GM06990 (cell line): ENCODE results near the gene PLEKHG7.
"Not testable (repeated sequence)": the region's sequence is repeated elsewhere in the genome, so short reads cannot be mapped to it uniquely, and the experiment has no call there.

Source experiments
- DNase-seq: peaks from one replicate; pipeline ENCODE4 v3.0.0-alpha.2; 2011; ENCODE audit not compliant: insufficient read length; ENCODE audit errors: extremely low read depth
- H3K27me3 ChIP-seq: replicated peaks from 2 replicates; pipeline ENCODE4 v1.6.0; 2011; ENCODE audit warnings: low read length; ENCODE audit not compliant: control insufficient read depth, insufficient read depth
- H3K36me3 ChIP-seq: 2 replicates; pipeline ENCODE4 v1.5.1; 2011; ENCODE audit warnings: low read length; ENCODE audit not compliant: control insufficient read depth, insufficient read depth
- H3K4me3 ChIP-seq: replicated peaks from 2 replicates; pipeline ENCODE4 v1.5.1; 2011; ENCODE audit warnings: low read depth, mild to moderate bottlenecking, control low read depth, low read length
- TF ChIP-seq, protein P1 (sequence below): IDR thresholded peaks from 2 replicates; pipeline ENCODE4 v1.5.1; 2011; ENCODE audit warnings: low read length, control low read depth, mild to moderate bottlenecking, inconsistent platforms; ENCODE audit not compliant: insufficient read depth, poor library complexity, severe bottlenecking

Gene PLEKHG7

DNA sequence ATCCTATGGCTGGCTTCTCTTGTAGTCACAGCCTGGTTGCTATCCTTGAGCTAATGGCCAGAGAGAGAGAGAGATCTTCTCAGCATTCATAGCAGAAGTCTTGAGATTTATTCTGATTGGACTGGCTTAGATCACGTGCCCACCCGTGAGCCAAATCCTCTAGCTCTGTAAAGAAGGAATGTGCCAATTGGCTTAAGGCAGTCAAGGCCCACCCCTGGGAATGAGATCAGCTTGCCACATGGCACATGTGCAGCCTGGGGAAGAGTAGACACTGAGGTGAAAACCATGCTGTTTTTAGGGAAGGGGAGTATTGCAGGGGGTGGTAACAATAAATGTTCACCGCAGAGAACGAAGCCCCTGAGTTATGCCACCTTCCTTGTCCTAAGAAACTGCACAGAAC lies 36.3 kb downstream of the PLEKHG7 start:
- H3K27me3 ChIP-seq = no peaks in the 10 kb centered on the region
- no peak overlapping the region for H3K4me3 ChIP-seq
- H3K36me3 ChIP-seq = no peaks in the 10 kb centered on the region
- no peak for DNase-seq
- TF ChIP-seq, protein P1, sequence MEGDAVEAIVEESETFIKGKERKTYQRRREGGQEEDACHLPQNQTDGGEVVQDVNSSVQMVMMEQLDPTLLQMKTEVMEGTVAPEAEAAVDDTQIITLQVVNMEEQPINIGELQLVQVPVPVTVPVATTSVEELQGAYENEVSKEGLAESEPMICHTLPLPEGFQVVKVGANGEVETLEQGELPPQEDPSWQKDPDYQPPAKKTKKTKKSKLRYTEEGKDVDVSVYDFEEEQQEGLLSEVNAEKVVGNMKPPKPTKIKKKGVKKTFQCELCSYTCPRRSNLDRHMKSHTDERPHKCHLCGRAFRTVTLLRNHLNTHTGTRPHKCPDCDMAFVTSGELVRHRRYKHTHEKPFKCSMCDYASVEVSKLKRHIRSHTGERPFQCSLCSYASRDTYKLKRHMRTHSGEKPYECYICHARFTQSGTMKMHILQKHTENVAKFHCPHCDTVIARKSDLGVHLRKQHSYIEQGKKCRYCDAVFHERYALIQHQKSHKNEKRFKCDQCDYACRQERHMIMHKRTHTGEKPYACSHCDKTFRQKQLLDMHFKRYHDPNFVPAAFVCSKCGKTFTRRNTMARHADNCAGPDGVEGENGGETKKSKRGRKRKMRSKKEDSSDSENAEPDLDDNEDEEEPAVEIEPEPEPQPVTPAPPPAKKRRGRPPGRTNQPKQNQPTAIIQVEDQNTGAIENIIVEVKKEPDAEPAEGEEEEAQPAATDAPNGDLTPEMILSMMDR = no peak

DNA sequence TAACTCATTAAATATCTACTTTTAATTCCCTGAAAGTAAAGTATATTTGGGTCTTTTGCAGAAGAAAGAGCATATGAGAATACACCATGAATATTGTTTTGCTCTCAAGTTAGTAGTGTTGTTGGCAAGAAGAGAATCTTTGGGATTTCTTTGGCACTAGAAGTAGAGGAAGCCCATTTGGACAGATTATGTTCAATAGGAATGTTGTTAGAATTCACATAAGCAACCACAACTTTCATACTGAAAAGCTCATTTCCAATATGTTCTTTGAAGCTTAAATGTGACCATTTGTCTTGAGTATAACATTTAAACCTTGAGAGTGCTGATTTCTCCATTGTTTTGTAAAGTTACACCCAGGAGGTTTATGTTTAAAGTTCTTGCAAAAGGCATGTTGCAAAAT lies 37.6 kb downstream of the PLEKHG7 start:
- TF ChIP-seq, protein P1 = no peak
- no peak for DNase-seq
- no peaks in the 10 kb centered on the region for H3K27me3 ChIP-seq
- H3K4me3 ChIP-seq = no peak overlapping the region
- no peaks in the 10 kb centered on the region for H3K36me3 ChIP-seq

DNA sequence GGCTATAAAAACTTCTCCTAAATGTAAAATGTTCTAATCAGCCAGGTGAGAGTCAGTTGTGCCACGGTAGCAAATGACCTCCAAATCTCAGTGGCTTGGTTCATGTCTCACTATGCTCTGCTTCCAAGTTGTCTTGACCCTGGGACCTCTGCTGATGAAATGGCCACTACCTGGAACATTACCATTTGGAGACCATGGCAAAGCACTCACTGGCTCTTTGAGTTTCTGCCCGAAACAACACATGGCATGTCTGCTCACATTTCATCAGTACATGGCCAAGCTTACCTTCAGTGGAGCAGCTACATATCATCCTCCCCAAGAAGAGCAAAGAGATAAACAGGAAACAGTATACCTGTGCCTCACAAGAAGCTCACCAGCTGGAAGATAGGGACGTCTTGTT lies 40.2 kb downstream of the PLEKHG7 start:
- Histone ChIP-seq H3K27me3 (no peaks in the 10 kb centered on the region), H3K36me3 (no peaks in the 10 kb centered on the region), H3K4me3 (no peak overlapping the region)
- TF ChIP-seq, protein P1 = no peak
- no peak for DNase-seq

DNA sequence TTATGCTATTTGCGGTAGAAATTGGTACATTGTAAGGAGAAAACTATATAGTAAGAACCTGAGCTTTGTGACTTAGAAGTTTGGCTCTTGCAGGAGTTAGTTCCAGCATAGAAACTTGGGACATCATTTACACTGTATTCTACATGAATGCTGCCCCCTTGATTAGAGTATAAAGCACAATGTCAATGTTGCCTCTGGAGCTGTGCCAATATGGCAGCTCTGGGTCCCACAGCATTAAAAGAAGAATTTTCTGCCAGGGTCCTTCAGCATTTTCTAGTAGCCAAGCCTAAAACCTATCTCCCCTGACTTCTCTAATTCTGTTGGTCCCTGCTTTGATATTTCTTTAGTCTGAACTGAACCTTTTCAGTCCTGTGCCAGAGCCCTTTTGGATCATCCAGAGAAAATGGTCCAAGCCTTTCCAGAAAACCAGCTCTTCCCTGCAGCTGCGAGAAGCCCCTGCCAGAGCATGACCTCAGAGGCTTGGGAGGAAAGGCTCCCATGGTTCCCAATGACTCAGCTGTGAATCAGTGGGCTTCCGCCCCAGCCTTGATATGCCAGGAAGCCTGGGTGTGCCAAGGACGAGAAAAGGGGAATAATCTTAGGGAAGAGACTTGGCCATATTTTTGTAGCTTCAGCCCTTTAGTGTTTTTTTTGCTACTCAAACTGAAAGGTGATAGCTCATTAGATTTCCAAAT lies 43.2 kb downstream of the PLEKHG7 start:
- no peaks in the 10 kb centered on the region for H3K36me3 ChIP-seq
- DNase-seq = no peak
- H3K4me3 ChIP-seq = no peak overlapping the region
- H3K27me3 ChIP-seq = no peaks in the 10 kb centered on the region
- TF ChIP-seq, protein P1 = no peak

DNA sequence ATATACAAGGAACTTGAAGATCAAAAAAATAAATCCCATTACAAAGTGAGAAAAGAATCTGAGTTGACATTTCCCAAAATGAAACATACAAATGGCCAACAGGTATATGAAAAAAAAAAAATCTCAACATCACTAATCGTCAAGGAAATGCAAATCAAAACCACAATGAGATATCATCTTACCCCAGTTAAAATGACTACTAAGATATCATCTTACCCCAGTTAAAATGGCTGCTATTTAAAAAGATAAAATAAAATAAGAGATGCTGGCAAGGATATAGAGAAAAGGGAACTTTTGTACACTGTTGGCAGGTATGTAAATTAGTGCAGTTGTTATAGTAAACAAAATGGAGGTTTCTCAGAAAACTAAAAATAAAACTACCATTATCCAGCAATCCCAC lies 44.4 kb downstream of the PLEKHG7 start:
- DNase-seq = no peak
- TF ChIP-seq, protein P1 = no peak

DNA sequence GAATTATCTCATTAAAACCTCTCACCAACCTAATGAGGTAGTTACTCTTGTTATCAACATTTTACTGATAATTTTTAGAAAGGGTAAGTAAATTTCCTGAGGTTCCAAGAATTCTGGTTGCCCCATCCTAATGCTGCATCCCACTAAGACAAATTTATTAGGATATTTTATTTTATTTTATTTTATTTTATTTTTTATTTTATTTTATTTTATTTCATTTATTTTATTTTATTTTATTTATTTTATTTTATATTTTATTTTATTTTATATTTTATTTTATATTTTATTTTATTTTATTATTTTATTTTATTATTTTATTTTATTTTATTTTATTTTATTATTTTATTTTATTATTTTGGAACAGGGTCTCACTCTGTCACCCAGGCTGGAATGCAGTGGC lies 46.9 kb downstream of the PLEKHG7 start:
- not testable (repeated sequence) for H3K36me3 ChIP-seq, H3K4me3 ChIP-seq, DNase-seq, H3K27me3 ChIP-seq

More for the DNA sequence above, 44.4 kb downstream of the PLEKHG7 start:
- no peaks in the 10 kb centered on the region for H3K27me3 ChIP-seq
- H3K4me3 ChIP-seq = no peak overlapping the region
- no peaks in the 10 kb centered on the region for H3K36me3 ChIP-seq
